Dermis microvascular lymphatic vessel endothelial cell (primary cell): ENCODE results near the gene UBAC2. TPM values are rescaled to one million over a fixed set of nuclear protein-coding genes. Genes with fewer than 3 reads are reported as not detected.
A peak's percentile ranks its signal among the peaks of the same experiment; 100 is the strongest.

ENCODE experiments used
- DNase-seq, 2 donors: peaks; one replicate each; pipeline versions ENCODE4 v3.0.0 to v3.0.0-alpha.2; 2010; ENCODE audit warnings: low read depth in 2 of 2
- total RNA-seq: library from RNA; depleted of rRNA; stranded (reverse); fragments of >200 nt; gene quantifications from 2 replicates; pipeline ENCODE4 v1.2.1, GENCODE V29; 2014

UBAC2 gene
- total RNA-seq, 1 donor from 2014 or later: 25.8 TPM

GRCh38 chr13:99294198-99294597 lies 93.5 kb downstream of the UBAC2 start:
- no peak for DNase-seq

- DNase-seq: no peak
Measured at GRCh38 chr13:99294958-99295357, 94.3 kb downstream of the UBAC2 start.

GRCh38 chr13:99295488-99296252 lies 95.0 kb downstream of the UBAC2 start:
- DNase-seq: no peak

- no peak for DNase-seq
Measured at GRCh38 chr13:99296398-99296797, 95.7 kb downstream of the UBAC2 start.

- DNase-seq: no peak
Measured at GRCh38 chr13:99297331-99297730, 96.7 kb downstream of the UBAC2 start.

GRCh38 chr13:99298056-99298455 lies 97.4 kb downstream of the UBAC2 start:
- DNase-seq: no peak

- no peak for DNase-seq
Measured at GRCh38 chr13:99299256-99299919, 98.7 kb downstream of the UBAC2 start.

- DNase-seq: no peak
Measured at GRCh38 chr13:99299920-99300341, 99.3 kb downstream of the UBAC2 start.

- DNase-seq: no peak
Measured at GRCh38 chr13:99301056-99301838, 100.6 kb downstream of the UBAC2 start.

- no peak for DNase-seq
Measured at GRCh38 chr13:99301913-99302636, 101.4 kb downstream of the UBAC2 start.

GRCh38 chr13:99302637-99303505 lies 102.2 kb downstream of the UBAC2 start:
- no peak for DNase-seq

- DNase-seq: no peak
Measured at GRCh38 chr13:99303863-99304521, 103.3 kb downstream of the UBAC2 start.

- DNase-seq: no peak
Measured at GRCh38 chr13:99304541-99304940, 103.9 kb downstream of the UBAC2 start.

- no peak for DNase-seq
Measured at GRCh38 chr13:99305158-99305557, 104.5 kb downstream of the UBAC2 start.

GRCh38 chr13:99305566-99305965 lies 104.9 kb downstream of the UBAC2 start:
- DNase-seq: no peak

GRCh38 chr13:99307247-99307646 lies 106.6 kb downstream of the UBAC2 start, which contains the start of gene GPR183:
Gene GPR183, minus strand, starts transcription at chr13:99307399. Its CDS starts 11,254 bp downstream, at chr13:99296145.
- peak; percentile 78 to 79 for DNase-seq

GRCh38 chr13:99307648-99308339 lies 107.1 kb downstream of the UBAC2 start:
- peak; percentile 52 to 94 for DNase-seq

GRCh38 chr13:99308471-99309087 lies 107.9 kb downstream of the UBAC2 start:
- DNase-seq: no peak
